Hepatocyte (in vitro differentiated cells): ENCODE measurements around the gene OGFOD2. TPM values are rescaled to one million over a fixed set of nuclear protein-coding genes. Genes with fewer than 3 reads are reported as not detected.

Experiments
- DNase-seq: peaks from one replicate; pipeline ENCODE4 v3.0.0-alpha.2; 2016; ENCODE audit warnings: low spot score
- H2AFZ ChIP-seq: fragments of 200-600 bp; sonication (generic); 2 replicates; pipeline ENCODE4 v1.6.0; 2016; ENCODE audit warnings: antibody characterized with exemption, mild to moderate bottlenecking
- H3K27ac ChIP-seq: fragments of 200-600 bp; sonication (generic); 2 replicates; pipeline ENCODE4 v1.5.1; 2016; ENCODE audit warnings: mild to moderate bottlenecking
- H3K27me3 ChIP-seq: fragments of 200-600 bp; sonication (generic); 2 replicates; pipeline ENCODE4 v1.6.1; 2016
- H3K36me3 ChIP-seq: fragments of 200-600 bp; sonication (generic); replicated peaks from 2 replicates; pipeline ENCODE4 v1.5.1; 2016; ENCODE audit warnings: low read depth; ENCODE audit not compliant: insufficient read depth
- H3K4me1 ChIP-seq: fragments of 200-600 bp; sonication (generic); 2 replicates; pipeline ENCODE4 v1.5.1; 2016; ENCODE audit warnings: mild to moderate bottlenecking, moderate library complexity; ENCODE audit not compliant: insufficient read depth
- H3K4me2 ChIP-seq: fragments of 200-600 bp; sonication (generic); 2 replicates; pipeline ENCODE4 v1.6.0; 2016
- H3K4me3 ChIP-seq: fragments of 200-600 bp; sonication (generic); 2 replicates; pipeline ENCODE4 v1.5.1; 2016; ENCODE audit warnings: mild to moderate bottlenecking
- H3K79me2 ChIP-seq: fragments of 200-600 bp; sonication (generic); 2 replicates; pipeline ENCODE4 v1.6.0; 2017; ENCODE audit warnings: mild to moderate bottlenecking
- H3K9me2 ChIP-seq: fragments of 200-600 bp; sonication (generic); replicated peaks from 2 replicates; pipeline ENCODE4 v1.6.0; 2017; ENCODE audit warnings: mild to moderate bottlenecking; ENCODE audit not compliant: insufficient read depth
- H3K9me3 ChIP-seq: fragments of 200-600 bp; sonication (generic); 2 replicates; pipeline ENCODE4 v1.5.1; 2016; ENCODE audit warnings: low read depth, mild to moderate bottlenecking
- H4K20me1 ChIP-seq: fragments of 200-600 bp; sonication (generic); 2 replicates; pipeline ENCODE4 v1.6.0; 2016; ENCODE audit warnings: mild to moderate bottlenecking; ENCODE audit not compliant: insufficient read depth, poor library complexity, severe bottlenecking
- CTCF ChIP-seq: fragments of 200-600 bp; sonication (generic); IDR thresholded peaks from 2 replicates; pipeline ENCODE4 v1.5.1; 2016; ENCODE audit warnings: antibody characterized with exemption, mild to moderate bottlenecking; ENCODE audit not compliant: poor library complexity
- EZH2 ChIP-seq: fragments of 200-600 bp; sonication (generic); IDR thresholded peaks from 2 replicates; pipeline ENCODE4 v1.6.1; 2016; ENCODE audit warnings: antibody characterized with exemption, mild to moderate bottlenecking, borderline replicate concordance
- EZH2phosphoT487 ChIP-seq: fragments of 200-600 bp; sonication (generic); IDR thresholded peaks from one replicate; pipeline ENCODE4 v1.6.1; 2018; ENCODE audit warnings: antibody characterized with exemption, mild to moderate bottlenecking, low read depth, moderate library complexity; ENCODE audit not compliant: unreplicated experiment, severe bottlenecking
- WGBS: methylation state at CpG from one replicate; pipeline ENCODE4 v1.1.6; 2016; ENCODE audit warnings: low lambda C conversion rate; ENCODE audit errors: missing lambda C conversion rate; 5-methylcytosine and 5-hydroxymethylcytosine counted together
- polyA plus RNA-seq: library from polyadenylated mRNA; unstranded; fragments of >200 nt; fragmentation: Nextera tagmentation; extraction: Ambion mirVana; gene quantifications from 2 replicates; pipeline ENCODE4 v1.2.1, GENCODE V29; 2016
- total RNA-seq: library from RNA; depleted of rRNA; stranded (reverse); fragments of >200 nt; gene quantifications from 2 replicates; pipeline ENCODE4 v1.2.3, GENCODE V29; 2014

The OGFOD2 gene
- total and polyA plus RNA-seq, 2 experiments from 2014 or later, result 11.4 to 26.5 TPM

GRCh38 chr12:122965851-122966742 lies 8.9 kb upstream of the OGFOD2 start, which contains the start of gene ABCB9:
Gene ABCB9, minus strand, starts transcription at chr12:122966463. Its CDS starts 6,228 bp downstream, at chr12:122960235.
- no peaks in the 10 kb centered on the region for H3K9me3 ChIP-seq
- peak within 1 kb of the TSS; percentile 56 for H2AFZ ChIP-seq
- no peaks in the 10 kb centered on the region for H4K20me1 ChIP-seq
- DNase-seq, result peak; percentile 98
- TF ChIP-seq EZH2phosphoT487, result no peak
- TF ChIP-seq CTCF, result no peak
- TF ChIP-seq EZH2, result no peak
- no peaks in the 10 kb centered on the region for H3K36me3 ChIP-seq
- peaks cover 9% of the 10 kb centered on the region for H3K4me1 ChIP-seq
- no peaks in the 10 kb centered on the region for H3K79me2 ChIP-seq
- WGBS, result 1% methylated on average over 38 of the region's 55 CpGs
- H3K4me2 ChIP-seq, result peak within 1 kb of the TSS; percentile 97
- no peaks in the 10 kb centered on the region for H3K27me3 ChIP-seq
- H3K27ac ChIP-seq, result no peak within 1 kb of the TSS
- H3K4me3 ChIP-seq, result peak within 1 kb of the TSS; percentile 30
- H3K9me2 ChIP-seq, result no peaks in the 10 kb centered on the region

GRCh38 chr12:122966743-122967550 lies 8.1 kb upstream of the OGFOD2 start:
- Histone ChIP-seq H3K27me3 (no peaks in the 10 kb centered on the region), H4K20me1 (no peaks in the 10 kb centered on the region), H3K9me3 (no peaks in the 10 kb centered on the region), H2AFZ (no peak overlapping the region), H3K4me1 (peaks cover 9% of the 10 kb centered on the region), H3K4me2 (peak overlapping the region; percentile 97), H3K27ac (no peak overlapping the region), H3K79me2 (no peaks in the 10 kb centered on the region), H3K36me3 (no peaks in the 10 kb centered on the region), H3K4me3 (no peak overlapping the region), H3K9me2 (no peaks in the 10 kb centered on the region)
- TF ChIP-seq EZH2phosphoT487 (no peak), CTCF (no peak), EZH2 (no peak)
- 62% methylated on average over 15 of the region's 15 CpGs for WGBS
- DNase-seq, result no peak

GRCh38 chr12:122968104-122968503 lies 6.9 kb upstream of the OGFOD2 start:
- Histone ChIP-seq H3K9me2 (no peaks in the 10 kb centered on the region), H3K4me2 (no peak overlapping the region), H2AFZ (no peak overlapping the region), H3K27me3 (no peaks in the 10 kb centered on the region), H4K20me1 (no peaks in the 10 kb centered on the region), H3K4me3 (no peak overlapping the region), H3K27ac (no peak overlapping the region), H3K4me1 (peaks cover 9% of the 10 kb centered on the region), H3K79me2 (no peaks in the 10 kb centered on the region), H3K36me3 (no peaks in the 10 kb centered on the region), H3K9me3 (no peaks in the 10 kb centered on the region)
- TF ChIP-seq CTCF (no peak), EZH2 (no peak), EZH2phosphoT487 (no peak)
- WGBS, result 100% methylated on average over 2 of the region's 2 CpGs
- DNase-seq, result no peak
